WTC11 (cell line): ENCODE measurements around the gene SCD5. TPM values are rescaled to one million over a fixed set of nuclear protein-coding genes. Genes with fewer than 3 reads are reported as not detected.

Source experiments
- ATAC-seq: fragments of 200-7000 bp; cut with Tn5 transposase; 2 replicates; pipeline ENCODE4 v1.10.0; 2021; ENCODE audit warnings: mild to moderate bottlenecking, moderate library complexity
- CTCF ChIA-PET: fragments of 300-600 bp; sonication (Branson Sonifier 250); formaldehyde crosslinking; loops from one replicate; lab custom pipeline; 2021; ENCODE audit warnings: antibody characterized with exemption; lab: Charles Lee
- POLR2A ChIA-PET: fragments of 350-600 bp; sonication (Branson Sonifier 250); formaldehyde crosslinking; loops from one replicate; lab custom pipeline; 2021; ENCODE audit warnings: antibody characterized with exemption; lab: Charles Lee
- DNase-seq: peaks from one replicate; pipeline ENCODE4 v3.0.0; 2021; ENCODE audit warnings: low spot score
- H3K27ac Mint-ChIP-seq: 2 replicates; pipeline ENCODE4 v1.8.0; 2021; ENCODE audit warnings: mixed read lengths
- H3K27me3 Mint-ChIP-seq: 2 replicates; pipeline ENCODE4 v1.8.0; 2021; ENCODE audit warnings: low read depth, mild to moderate bottlenecking, moderate library complexity, mixed read lengths
- H3K36me3 Mint-ChIP-seq: 2 replicates; pipeline ENCODE4 v1.8.0; 2021; ENCODE audit warnings: mixed read lengths
- H3K4me1 Mint-ChIP-seq: 2 replicates; pipeline ENCODE4 v1.8.0; 2022; ENCODE audit warnings: mixed read lengths
- H3K4me3 Mint-ChIP-seq: 2 replicates; pipeline ENCODE4 v1.8.0; 2021; ENCODE audit warnings: mild to moderate bottlenecking, moderate library complexity, mixed read lengths
- H3K9me3 Mint-ChIP-seq: 2 replicates; pipeline ENCODE4 v1.8.0; 2021; ENCODE audit warnings: mixed read lengths
- AR ChIP-seq: fragments of 250-450 bp; sonication (Bioruptor Pico); IDR thresholded peaks from 2 replicates; pipeline ENCODE4 v1.9.0; 2021; ENCODE audit warnings: mild to moderate bottlenecking
- ATF2 ChIP-seq: sonication (generic); formaldehyde crosslinking; IDR thresholded peaks from 2 replicates; pipeline ENCODE4 v1.8.1; 2022; ENCODE audit warnings: low read depth, missing genetic modification reagents, borderline replicate concordance
- E2F5 ChIP-seq: sonication (generic); formaldehyde crosslinking; IDR thresholded peaks from 2 replicates; pipeline ENCODE4 v1.8.1; 2022; ENCODE audit warnings: mild to moderate bottlenecking, moderate library complexity, missing genetic modification reagents
- ERG ChIP-seq: fragments of 250-450 bp; sonication (Bioruptor Pico); IDR thresholded peaks from 2 replicates; pipeline ENCODE4 v1.8.0; 2021; ENCODE audit warnings: mild to moderate bottlenecking
- FOXK1 ChIP-seq: sonication (generic); formaldehyde crosslinking; IDR thresholded peaks from 2 replicates; pipeline ENCODE4 v1.8.0; 2022; ENCODE audit warnings: mild to moderate bottlenecking, moderate library complexity, missing genetic modification reagents
- GTF2I ChIP-seq: fragments of 250-450 bp; sonication (Bioruptor Pico); conservative IDR thresholded peaks from 2 replicates; pipeline ENCODE4 v1.4.0; 2021; ENCODE audit warnings: mild to moderate bottlenecking
- IRF2 ChIP-seq: sonication (generic); formaldehyde crosslinking; IDR thresholded peaks from 2 replicates; pipeline ENCODE4 v1.8.0; 2022; ENCODE audit warnings: low read depth, missing genetic modification reagents, borderline replicate concordance
- MYBL2 ChIP-seq: sonication (generic); formaldehyde crosslinking; IDR thresholded peaks from 2 replicates; pipeline ENCODE4 v1.8.1; 2023; ENCODE audit warnings: mild to moderate bottlenecking, moderate library complexity, missing genetic modification reagents
- NFATC4 ChIP-seq: fragments of 250-450 bp; sonication (Bioruptor Pico); IDR thresholded peaks from 2 replicates; pipeline ENCODE4 v1.9.0; 2021; ENCODE audit warnings: mild to moderate bottlenecking
- PRDM15 ChIP-seq: sonication (generic); formaldehyde crosslinking; IDR thresholded peaks from 2 replicates; pipeline ENCODE4 v1.8.0; 2022; ENCODE audit warnings: missing genetic modification reagents
- SMAD4 ChIP-seq: sonication (generic); formaldehyde crosslinking; IDR thresholded peaks from 2 replicates; pipeline ENCODE4 v1.8.0; 2022; ENCODE audit warnings: mild to moderate bottlenecking, missing genetic modification reagents
- TEAD4 ChIP-seq: sonication (generic); formaldehyde crosslinking; IDR thresholded peaks from 2 replicates; pipeline ENCODE4 v1.8.0; 2022; ENCODE audit warnings: mild to moderate bottlenecking, missing genetic modification reagents
- ZNF263 ChIP-seq: sonication (generic); formaldehyde crosslinking; IDR thresholded peaks from 2 replicates; pipeline ENCODE4 v1.8.1; 2022; ENCODE audit warnings: low read depth, mild to moderate bottlenecking, moderate library complexity, missing genetic modification reagents
- total RNA-seq: library from RNA; stranded (reverse); gene quantifications from 3 replicates; pipeline ENCODE4 v1.2.3, GENCODE V29; 2021
- TF ChIP-seq, protein P1 (sequence below): sonication (generic); formaldehyde crosslinking; IDR thresholded peaks from 2 replicates; pipeline ENCODE4 v1.8.1; 2022; ENCODE audit warnings: missing genetic modification reagents, borderline replicate concordance

The SCD5 gene
- total RNA-seq, 1 experiment from 2014 or later = 6.3 TPM

- TF ChIP-seq ATF2 (CRISPR knock-in tag) (no peak), ERG (CRISPR knock-in tag) (no peak)
Measured at GRCh38 chr4:82692101-82692780, 106.4 kb downstream of the SCD5 start (continued).

GRCh38 chr4:82691431-82691830 is 107.2 kb downstream of the SCD5 start:
- no peaks in the 10 kb centered on the region for H3K36me3 Mint-ChIP-seq
- CTCF ChIA-PET = no interaction called here
- ATAC-seq = no peak
- no peak overlapping the region for H3K4me3 Mint-ChIP-seq
- H3K9me3 Mint-ChIP-seq = no peaks in the 10 kb centered on the region
- H3K27me3 Mint-ChIP-seq = no peaks in the 10 kb centered on the region
- POLR2A ChIA-PET = no interaction called here
- TF ChIP-seq FOXK1 (CRISPR knock-in tag) (no peak), ZNF263 (CRISPR knock-in tag) (no peak), MYBL2 (CRISPR knock-in tag) (no peak), GTF2I (CRISPR knock-in tag) (no peak), SMAD4 (CRISPR knock-in tag) (no peak), IRF2 (CRISPR knock-in tag) (no peak), E2F5 (no peak)
- TF ChIP-seq, protein P1, sequence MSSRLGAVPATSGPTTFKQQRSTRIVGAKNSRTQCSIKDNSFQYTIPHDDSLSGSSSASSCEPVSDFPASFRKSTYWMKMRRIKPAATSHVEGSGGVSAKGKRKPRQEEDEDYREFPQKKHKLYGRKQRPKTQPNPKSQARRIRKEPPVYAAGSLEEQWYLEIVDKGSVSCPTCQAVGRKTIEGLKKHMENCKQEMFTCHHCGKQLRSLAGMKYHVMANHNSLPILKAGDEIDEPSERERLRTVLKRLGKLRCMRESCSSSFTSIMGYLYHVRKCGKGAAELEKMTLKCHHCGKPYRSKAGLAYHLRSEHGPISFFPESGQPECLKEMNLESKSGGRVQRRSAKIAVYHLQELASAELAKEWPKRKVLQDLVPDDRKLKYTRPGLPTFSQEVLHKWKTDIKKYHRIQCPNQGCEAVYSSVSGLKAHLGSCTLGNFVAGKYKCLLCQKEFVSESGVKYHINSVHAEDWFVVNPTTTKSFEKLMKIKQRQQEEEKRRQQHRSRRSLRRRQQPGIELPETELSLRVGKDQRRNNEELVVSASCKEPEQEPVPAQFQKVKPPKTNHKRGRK (CRISPR knock-in tag) = no peak
- no peak for DNase-seq
- H3K27ac Mint-ChIP-seq = no peak overlapping the region
- peaks cover 4% of the 10 kb centered on the region for H3K4me1 Mint-ChIP-seq

DNA sequence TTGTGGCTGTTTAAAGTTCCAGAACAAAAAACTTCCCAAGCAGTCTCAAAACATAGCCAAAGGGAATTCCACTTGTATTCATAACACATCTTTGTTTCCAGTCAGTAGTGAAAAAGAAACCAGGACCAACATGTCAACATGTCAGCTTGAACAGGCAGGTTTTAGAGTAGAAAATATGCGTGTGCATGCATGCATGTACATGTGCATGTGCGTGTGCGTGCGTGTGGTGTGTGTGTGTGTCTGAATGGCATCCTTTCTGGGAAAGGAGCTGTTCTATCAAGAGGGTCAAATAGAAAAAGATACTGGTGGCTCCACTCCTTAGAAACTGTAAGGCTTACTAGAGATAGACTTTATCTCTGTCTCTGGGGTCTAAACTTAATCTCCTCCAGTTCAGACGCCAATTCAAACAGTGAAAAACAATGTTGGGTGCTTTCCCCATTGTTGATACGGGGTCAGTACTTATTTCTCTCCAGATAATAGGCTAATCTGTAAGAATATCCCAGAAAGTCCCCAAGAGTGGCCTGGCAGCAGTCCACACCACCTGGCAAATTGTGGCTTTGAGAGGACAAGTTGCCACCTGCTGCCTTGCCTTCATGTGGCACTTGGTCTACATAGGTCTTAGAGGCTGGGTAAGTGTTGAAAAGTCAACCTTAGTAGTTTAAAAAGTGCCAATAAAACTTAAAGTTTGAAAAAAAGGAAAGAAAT is 110.4 kb downstream of the SCD5 start:
- TF ChIP-seq NFATC4 = no peak
- H3K4me3 Mint-ChIP-seq = no peak overlapping the region
- H3K27ac Mint-ChIP-seq = no peak overlapping the region
- no peaks in the 10 kb centered on the region for H3K4me1 Mint-ChIP-seq
- ChIA-PET POLR2A (no interaction called here), CTCF (interaction anchor here (1.1 kb wide), 1 partner anchor 51 kb away, joined by 3 read pairs; no protein-coding TSS in a partner anchor)
- ATAC-seq (no peak), DNase-seq (no peak)
- no peaks in the 10 kb centered on the region for H3K27me3 Mint-ChIP-seq
- H3K9me3 Mint-ChIP-seq = no peaks in the 10 kb centered on the region
- no peaks in the 10 kb centered on the region for H3K36me3 Mint-ChIP-seq

GRCh38 chr4:82687531-82687930 is 111.1 kb downstream of the SCD5 start:
- no peak for ATAC-seq
- DNase-seq = no peak
- H3K27ac Mint-ChIP-seq = no peak overlapping the region
- no peaks in the 10 kb centered on the region for H3K36me3 Mint-ChIP-seq
- ChIA-PET POLR2A (no interaction called here), CTCF (interaction anchor here (0.7 kb wide), 1 partner anchor 11 kb away, joined by 3 read pairs; no protein-coding TSS in a partner anchor)
- no peaks in the 10 kb centered on the region for H3K27me3 Mint-ChIP-seq
- no peaks in the 10 kb centered on the region for H3K9me3 Mint-ChIP-seq
- H3K4me3 Mint-ChIP-seq = no peak overlapping the region
- no peaks in the 10 kb centered on the region for H3K4me1 Mint-ChIP-seq
- no peak for TF ChIP-seq PRDM15 (CRISPR knock-in tag)
- no peak for TF ChIP-seq AR (CRISPR knock-in tag)
- TF ChIP-seq TEAD4 (CRISPR knock-in tag) = no peak
